ENCODE measurements around the gene RABGAP1L.
"Not testable (repeated sequence)": the region's sequence is repeated elsewhere in the genome, so short reads cannot be mapped to it uniquely, and the experiment has no call there.

The RABGAP1L gene

GRCh38 chr1:175023043-175023921 lies 864.0 kb downstream of the RABGAP1L start, which contains the start of gene MRPS14:
Gene MRPS14, minus strand, starts transcription at chr1:175023425. Its CDS starts 17 bp downstream, at chr1:175023408.
- DNase-seq = peak; percentile 99

GRCh38 chr1:175023922-175024242 lies 864.6 kb downstream of the RABGAP1L start:
- not testable (repeated sequence) for DNase-seq

- no peak for DNase-seq
These were observed 865.5 kb downstream of the RABGAP1L start for GRCh38 chr1:175024773-175025172.

GRCh38 chr1:175033953-175034352 lies 874.6 kb downstream of the RABGAP1L start:
- no peak for DNase-seq

- no peak for DNase-seq
These were observed 875.5 kb downstream of the RABGAP1L start for GRCh38 chr1:175034775-175035174.

- DNase-seq = no peak
These were observed 876.5 kb downstream of the RABGAP1L start for GRCh38 chr1:175035865-175036264.

GRCh38 chr1:175036476-175036875 lies 877.2 kb downstream of the RABGAP1L start:
- no peak for DNase-seq

- no peak for DNase-seq
These were observed 878.1 kb downstream of the RABGAP1L start for GRCh38 chr1:175037416-175037815.

- no peak for DNase-seq
These were observed 881.1 kb downstream of the RABGAP1L start for GRCh38 chr1:175040324-175040879.

GRCh38 chr1:175042650-175043049 lies 883.3 kb downstream of the RABGAP1L start:
- DNase-seq = no peak

GRCh38 chr1:175043824-175044223 lies 884.5 kb downstream of the RABGAP1L start:
- DNase-seq = no peak

- not testable (repeated sequence) for DNase-seq
These were observed 885.3 kb downstream of the RABGAP1L start for GRCh38 chr1:175044591-175044990.
